RWPE2 (cell line): ENCODE data around the gene ANKRD31.

ENCODE experiments used
- ATAC-seq: fragments of 200-7000 bp; cut with Tn5 transposase; 3 replicates; pipeline ENCODE4 v1.9.1; 2021; ENCODE audit warnings: low read depth
- DNase-seq: peaks from one replicate; pipeline ENCODE4 v3.0.0-alpha.2; 2020; ENCODE audit warnings: low spot score
- H3K27ac ChIP-seq: fragments of 450-650 bp; 2 replicates; pipeline ENCODE4 v1.5.1; 2017; ENCODE audit warnings: mild to moderate bottlenecking; ENCODE audit not compliant: poor library complexity, severe bottlenecking
- H3K27me3 ChIP-seq: fragments of 250-450 bp; sonication (Bioruptor Pico); 2 replicates; pipeline ENCODE4 v1.5.1; 2021; ENCODE audit warnings: mild to moderate bottlenecking, moderate library complexity; ENCODE audit not compliant: insufficient read depth, poor library complexity, severe bottlenecking
- H3K36me3 ChIP-seq: fragments of 250-450 bp; sonication (Bioruptor Pico); 2 replicates; pipeline ENCODE4 v1.5.1; 2020; ENCODE audit warnings: low read depth, mild to moderate bottlenecking, moderate library complexity
- H3K4me1 ChIP-seq: fragments of 250-450 bp; sonication (Bioruptor Pico); 2 replicates; pipeline ENCODE4 v1.5.1; 2021; ENCODE audit warnings: mild to moderate bottlenecking, moderate library complexity; ENCODE audit not compliant: insufficient read depth, poor library complexity, severe bottlenecking
- H3K4me3 ChIP-seq: fragments of 250-450 bp; sonication (Bioruptor Pico); 2 replicates; pipeline ENCODE4 v1.5.1; 2021; ENCODE audit warnings: mild to moderate bottlenecking, moderate library complexity; ENCODE audit not compliant: severe bottlenecking
- H3K9me3 ChIP-seq: fragments of 250-450 bp; sonication (Bioruptor Pico); 2 replicates; pipeline ENCODE4 v1.5.1; 2021; ENCODE audit warnings: mild to moderate bottlenecking, moderate library complexity; ENCODE audit not compliant: severe bottlenecking
- CTCF ChIP-seq: fragments of 450-650 bp; IDR thresholded peaks from one replicate; pipeline ENCODE4 v1.5.1; 2017; ENCODE audit warnings: mild to moderate bottlenecking, moderate library complexity; ENCODE audit not compliant: poor library complexity, severe bottlenecking

Gene ANKRD31

GRCh38 chr5:75043633-75044264 lies 192.9 kb downstream of the ANKRD31 start:
- H3K4me1 ChIP-seq, result peaks cover 13% of the 10 kb centered on the region
- no peak for TF ChIP-seq CTCF
- no peak overlapping the region for H3K27ac ChIP-seq
- DNase-seq (no peak), ATAC-seq (no peak)
- H3K9me3 ChIP-seq, result no peaks in the 10 kb centered on the region
- H3K36me3 ChIP-seq, result peaks cover 3% of the 10 kb centered on the region; the same call in 1 of the 2 replicates
- H3K27me3 ChIP-seq, result no peaks in the 10 kb centered on the region
- H3K4me3 ChIP-seq, result no peak overlapping the region

- TF ChIP-seq CTCF, result no peak
- DNase-seq, result no peak
- Histone ChIP-seq H3K4me3 (no peak overlapping the region), H3K9me3 (no peaks in the 10 kb centered on the region), H3K27me3 (no peaks in the 10 kb centered on the region), H3K4me1 (peaks cover 15% of the 10 kb centered on the region), H3K27ac (no peak overlapping the region), H3K36me3 (peaks cover 3% of the 10 kb centered on the region; the same call in 1 of the 2 replicates)
- no peak for ATAC-seq
Measured at GRCh38 chr5:75042522-75042921, 194.2 kb downstream of the ANKRD31 start.

GRCh38 chr5:75040973-75041372 lies 195.7 kb downstream of the ANKRD31 start:
- ATAC-seq (no peak), DNase-seq (no peak)
- H3K27ac ChIP-seq, result no peak overlapping the region
- peaks cover 11% of the 10 kb centered on the region for H3K4me1 ChIP-seq
- no peaks in the 10 kb centered on the region; the same call in 1 of the 2 replicates for H3K36me3 ChIP-seq
- H3K4me3 ChIP-seq, result no peak overlapping the region
- no peaks in the 10 kb centered on the region for H3K27me3 ChIP-seq
- no peak for TF ChIP-seq CTCF
- H3K9me3 ChIP-seq, result no peaks in the 10 kb centered on the region

GRCh38 chr5:75037106-75037505 lies 199.6 kb downstream of the ANKRD31 start:
- H3K36me3 ChIP-seq, result no peaks in the 10 kb centered on the region
- H3K4me1 ChIP-seq, result peaks cover 10% of the 10 kb centered on the region
- peak; percentile 92 for DNase-seq
- H3K27ac ChIP-seq, result peak overlapping the region; percentile 46
- TF ChIP-seq CTCF, result peak; percentile 24
- H3K4me3 ChIP-seq, result no peak overlapping the region
- no peaks in the 10 kb centered on the region for H3K9me3 ChIP-seq
- ATAC-seq, result peak; percentile 100
- no peaks in the 10 kb centered on the region for H3K27me3 ChIP-seq

GRCh38 chr5:75034137-75034739 lies 202.4 kb downstream of the ANKRD31 start:
- DNase-seq (no peak), ATAC-seq (no peak)
- Histone ChIP-seq H3K4me1 (peaks cover 10% of the 10 kb centered on the region), H3K9me3 (no peaks in the 10 kb centered on the region), H3K27ac (no peak overlapping the region), H3K27me3 (no peaks in the 10 kb centered on the region), H3K36me3 (no peaks in the 10 kb centered on the region), H3K4me3 (no peak overlapping the region)
- TF ChIP-seq CTCF, result no peak
